HepG2 (cell line): ENCODE results near the gene FGF10. TPM values are rescaled to one million over a fixed set of nuclear protein-coding genes. Genes with fewer than 3 reads are reported as not detected.

Experiments used
- ATAC-seq: fragments of 200-7000 bp; cut with Tn5 transposase; 3 replicates; pipeline ENCODE4 v1.9.1; 2020; ENCODE audit warnings: mild to moderate bottlenecking, moderate library complexity
- BruUV-seq: library from RNA; stranded (reverse); fragments of 400-500 nt; replicated peaks from 2 replicates; lab custom pipeline; 2021; lab: Mats Ljungman, UMichigan
- CTCF ChIA-PET: fragments of 300-600 bp; formaldehyde crosslinking; extraction: SDS; loops from one replicate; lab custom pipeline; 2021; ENCODE audit warnings: low total read pairs, inconsistent platforms, low intra/inter-chr PET ratio; lab: Yijun Ruan, JAX
- POLR2A ChIA-PET: fragments of 350-600 bp; sonication (Branson Sonifier 250); formaldehyde crosslinking; loops from one replicate; lab custom pipeline; 2020; ENCODE audit warnings: antibody characterized with exemption, inconsistent platforms; lab: Yijun Ruan, JAX
- DNase-seq: peaks from one replicate; pipeline ENCODE4 v3.0.0-alpha.2; 2015; ENCODE audit warnings: low spot score
- FAIRE-seq: peaks from 3 replicates; lab custom pipeline; 2011; peaks lifted over from hg19 to GRCh38; lab: Jason Lieb, UNC
- H2AFZ ChIP-seq: one replicate; pipeline ENCODE4 v1.6.1; 2011; ENCODE audit warnings: low read length, inconsistent platforms
- H3K27ac ChIP-seq: fragments of 300-600 bp; 3 replicates; pipeline ENCODE4 v1.8.0; 2011; ENCODE audit warnings: mixed run types, mild to moderate bottlenecking, mixed read lengths, low read length, inconsistent platforms; ENCODE audit not compliant: insufficient read depth; ENCODE audit errors: extremely low read length
- H3K27me3 ChIP-seq, 2 experiments: fragments of 200-600 bp in 1 of 2; 2 replicates in 1 of 2; 3 replicates in 1 of 2; pipeline versions ENCODE4 v1.6.0 to v1.8.0; 2011; ENCODE audit warnings: low read length in 2 of 2, mild to moderate bottlenecking in 2 of 2, moderate library complexity in 2 of 2, inconsistent platforms in 1 of 2; ENCODE audit not compliant: insufficient read depth in 2 of 2, control insufficient read depth in 1 of 2
- H3K36me3 ChIP-seq, 2 experiments: fragments of 200-600 bp in 1 of 2; replicated peaks in 1 of 2; 2 replicates in 1 of 2; 3 replicates in 1 of 2; pipeline versions ENCODE4 v1.5.1 to v1.8.0; 2011; ENCODE audit warnings: low read length in 2 of 2, inconsistent platforms in 1 of 2; ENCODE audit not compliant: insufficient read depth in 2 of 2, control insufficient read depth in 1 of 2
- H3K4me1 ChIP-seq: 2 replicates; pipeline ENCODE4 v1.5.1; 2012; ENCODE audit warnings: low read length, inconsistent platforms; ENCODE audit not compliant: insufficient read depth
- H3K4me2 ChIP-seq: 2 replicates; pipeline ENCODE4 v1.6.0; 2011; ENCODE audit warnings: low read depth, low read length, inconsistent platforms
- H3K4me3 ChIP-seq, 3 experiments: fragments of 200-600 bp in 1 of 3; sonication (generic), shearing (Covaris generic) in 1 of 3; replicated peaks in 1 of 3; 2 replicates each; pipeline ENCODE4 v1.5.1; 2011 to 2016; ENCODE audit warnings: low read length in 3 of 3, inconsistent platforms in 2 of 3, low read depth in 2 of 3, mild to moderate bottlenecking in 2 of 3, control low read depth in 1 of 3, mixed read lengths in 1 of 3; ENCODE audit not compliant: insufficient read depth in 1 of 3
- H3K79me2 ChIP-seq: one replicate; pipeline ENCODE4 v1.6.1; 2011; ENCODE audit warnings: low read length, inconsistent platforms; ENCODE audit not compliant: insufficient read depth
- H3K9ac ChIP-seq: 2 replicates; pipeline ENCODE4 v1.6.0; 2011; ENCODE audit warnings: mild to moderate bottlenecking, low read depth, low read length, inconsistent platforms; ENCODE audit not compliant: insufficient read depth
- H3K9me3 ChIP-seq: 2 replicates; pipeline ENCODE4 v1.5.1; 2012; ENCODE audit warnings: mild to moderate bottlenecking, low read length
- H4K20me1 ChIP-seq: 2 replicates; pipeline ENCODE4 v1.6.0; 2011; ENCODE audit warnings: inconsistent platforms, mild to moderate bottlenecking, low read length, moderate library complexity; ENCODE audit not compliant: insufficient read depth
- ATF5 ChIP-seq: sonication (generic); formaldehyde crosslinking; IDR thresholded peaks from 2 replicates; pipeline ENCODE4 v1.4.0; 2020; ENCODE audit warnings: mild to moderate bottlenecking, low read depth, missing genetic modification reagents
- CEBPB ChIP-seq: IDR thresholded peaks from 2 replicates; pipeline ENCODE4 v1.6.1; 2011; ENCODE audit warnings: low read depth, low read length, improper control_type of control experiment, borderline replicate concordance
- CREB1 ChIP-seq, 2 experiments: fragments of 450-650 bp in 1 of 2; IDR thresholded peaks; 2 replicates each; pipeline ENCODE4 v1.6.1; 2016 to 2017; ENCODE audit warnings: control low read depth in 1 of 2, mild to moderate bottlenecking in 1 of 2, missing compliant biosample characterization in 1 of 2, missing genetic modification characterization in 1 of 2
- DBP ChIP-seq: sonication (generic); formaldehyde crosslinking; IDR thresholded peaks from 2 replicates; pipeline ENCODE4 v1.4.0; 2020; ENCODE audit warnings: missing genetic modification reagents; ENCODE audit errors: not compliant biosample characterization
- EZH2 ChIP-seq: conservative IDR thresholded peaks from 2 replicates; pipeline ENCODE4 v1.6.1; 2012; ENCODE audit warnings: mild to moderate bottlenecking, low read depth, low read length, moderate library complexity
- FOXP1 ChIP-seq, 2 experiments: fragments of 450-650 bp in 1 of 2; IDR thresholded peaks; 2 replicates each; pipeline ENCODE4 v1.6.1; 2017 to 2018; ENCODE audit warnings: antibody characterized with exemption in 1 of 2
- HOXA7 ChIP-seq: sonication (generic); formaldehyde crosslinking; IDR thresholded peaks from 2 replicates; pipeline ENCODE4 v1.8.1; 2022; ENCODE audit warnings: mild to moderate bottlenecking, missing genetic modification reagents, moderate library complexity
- KDM5B ChIP-seq: sonication (generic); formaldehyde crosslinking; IDR thresholded peaks from 2 replicates; pipeline ENCODE4 v1.4.0; 2020; ENCODE audit warnings: missing genetic modification reagents, mild to moderate bottlenecking, borderline replicate concordance
- MAFF ChIP-seq: IDR thresholded peaks from 2 replicates; pipeline ENCODE4 v1.6.1; 2011; ENCODE audit warnings: low read depth, low read length, improper control_type of control experiment
- MAZ ChIP-seq, 2 experiments: sonication (generic) in 1 of 2; formaldehyde crosslinking in 1 of 2; IDR thresholded peaks; 2 replicates each; pipeline versions ENCODE4 v1.5.0 to v1.6.1; 2012 to 2020; ENCODE audit warnings: low read depth in 2 of 2, mild to moderate bottlenecking in 2 of 2, borderline replicate concordance in 1 of 2, improper control_type of control experiment in 1 of 2, low read length in 1 of 2, missing genetic modification reagents in 1 of 2, moderate library complexity in 1 of 2
- MYC ChIP-seq: sonication (generic); formaldehyde crosslinking; IDR thresholded peaks from 2 replicates; pipeline ENCODE4 v1.9.0; 2021; ENCODE audit warnings: missing genetic modification reagents, borderline replicate concordance
- NCOA5 ChIP-seq: sonication (generic); formaldehyde crosslinking; IDR thresholded peaks from 2 replicates; pipeline ENCODE4 v1.4.0; 2020; ENCODE audit warnings: missing genetic modification reagents
- POGZ ChIP-seq: sonication (generic); formaldehyde crosslinking; IDR thresholded peaks from 2 replicates; pipeline ENCODE4 v1.4.0; 2020; ENCODE audit warnings: mild to moderate bottlenecking, missing genetic modification reagents
- SRF ChIP-seq: IDR thresholded peaks from 2 replicates; pipeline ENCODE4 v1.6.1; 2011; ENCODE audit warnings: mild to moderate bottlenecking, low read depth, low read length, moderate library complexity
- TFE3 ChIP-seq: IDR thresholded peaks from 2 replicates; pipeline ENCODE4 v1.6.1; 2016
- ZFP82 ChIP-seq: sonication (generic); formaldehyde crosslinking; IDR thresholded peaks from 2 replicates; pipeline ENCODE4 v1.5.1; 2020; ENCODE audit warnings: mild to moderate bottlenecking, missing genetic modification reagents, borderline replicate concordance
- ZNF207 ChIP-seq: fragments of 450-650 bp; IDR thresholded peaks from 2 replicates; pipeline ENCODE4 v1.6.1; 2016; ENCODE audit warnings: antibody characterized with exemption, borderline replicate concordance
- ZNF33A ChIP-seq: sonication (generic); formaldehyde crosslinking; IDR thresholded peaks from 2 replicates; pipeline ENCODE4 v1.5.1; 2020; ENCODE audit warnings: missing genetic modification reagents, mild to moderate bottlenecking, moderate library complexity, borderline replicate concordance
- ZNF549 ChIP-seq: sonication (generic); formaldehyde crosslinking; IDR thresholded peaks from 2 replicates; pipeline ENCODE4 v1.5.0; 2020; ENCODE audit warnings: missing genetic modification reagents
- ZNF83 ChIP-seq: sonication (generic); formaldehyde crosslinking; IDR thresholded peaks from 2 replicates; pipeline ENCODE4 v1.4.0; 2020; ENCODE audit warnings: missing genetic modification reagents, mild to moderate bottlenecking, borderline replicate concordance
- ZSCAN30 ChIP-seq: sonication (generic); formaldehyde crosslinking; IDR thresholded peaks from 2 replicates; pipeline ENCODE4 v1.5.0; 2020; ENCODE audit warnings: mild to moderate bottlenecking, missing genetic modification reagents
- in situ Hi-C: cut with HindIII; loops from 2 replicates; pipeline ENCODE4 v1.10.0; 2017; ENCODE audit warnings: low pct_unique_long_range_greater_than_20kb; ENCODE audit not compliant: extremely low pct_ligation_motif_present
- intact Hi-C: fragments of 100-400 bp; cut with micrococcal nuclease; formaldehyde crosslinking; loops from one replicate; pipeline ENCODE4 v1.10.0; 2022; ENCODE audit not compliant: unreplicated experiment
- polyA plus RNA-seq, 8 experiments: library from polyadenylated mRNA; depleted of rRNA in 3 of 8; stranded (reverse) in 7 of 8; unstranded in 1 of 8; fragments of >200 nt; fragmentation: Illumina TruSeq in 4 of 8; extraction: Trizol in 4 of 8; gene quantifications; 2 replicates each; pipeline versions ENCODE4 v1.2.1 to v1.2.3, GENCODE V29; 2011 to 2016; ENCODE audit warnings: low read depth in 4 of 8, missing spikeins in 1 of 8, mixed read lengths in 1 of 8; ENCODE audit not compliant: insufficient read depth in 1 of 8
- total RNA-seq, 5 experiments: library from RNA; depleted of rRNA; stranded (reverse); fragments of >200 nt; fragmentation: Illumina TruSeq; extraction: Trizol; gene quantifications; 2 replicates each; pipeline ENCODE4 v1.2.3, GENCODE V29; 2016; ENCODE audit warnings: low read depth in 1 of 5

FGF10 gene
- total and polyA plus RNA-seq, 2 of the 13 experiments (the other 11 are each of a cell fraction or from before 2014, with no cell fraction given), result not detected

- TF ChIP-seq MAZ (IDR thresholded peaks at IDR 0.05; ENCODE audit: borderline replicate concordance, low read depth, low read length), result no peak
- no peak for TF ChIP-seq MAZ (CRISPR knock-in tag; IDR thresholded peaks at IDR 0.05; ENCODE audit: low read depth)
- TF ChIP-seq ZNF83 (CRISPR knock-in tag), result no peak
- TF ChIP-seq POGZ (CRISPR knock-in tag), result no peak
- TF ChIP-seq TFE3, result no peak
- TF ChIP-seq MAFF, result peak; percentile 67
- no peak for TF ChIP-seq ZNF33A
- no peak for TF ChIP-seq CEBPB
- no peak for TF ChIP-seq ZNF207
These were observed 27.7 kb downstream of the FGF10 start (continued) for GRCh38 chr5:44361342-44362001.

- H3K9me3 ChIP-seq, result no peaks in the 10 kb centered on the region
- H3K4me1 ChIP-seq, result no peaks in the 10 kb centered on the region
- H3K4me3 ChIP-seq, result no peak overlapping the region
- BruUV-seq, result no TSS peak
- H3K36me3 ChIP-seq, result no peaks in the 10 kb centered on the region
- H3K9ac ChIP-seq, result no peak overlapping the region
- no peaks in the 10 kb centered on the region for H3K27me3 ChIP-seq
- DNase-seq (no peak), FAIRE-seq (no peak), ATAC-seq (no peak)
- CTCF ChIA-PET, result no interaction called here
- H2AFZ ChIP-seq, result no peak overlapping the region
- H3K27ac ChIP-seq, result no peak overlapping the region
- intact Hi-C loops (no loop called here), in situ Hi-C loops (no loop called here)
- no peaks in the 10 kb centered on the region for H4K20me1 ChIP-seq
- POLR2A ChIA-PET, result no interaction called here
- no peaks in the 10 kb centered on the region for H3K79me2 ChIP-seq
- no peak overlapping the region for H3K4me2 ChIP-seq
- TF ChIP-seq NCOA5 (CRISPR knock-in tag) (no peak), ZSCAN30 (no peak), ATF5 (CRISPR knock-in tag) (no peak), SRF (no peak), EZH2 (no peak), CREB1 (IDR thresholded peaks at IDR 0.05) (no peak), CREB1 (CRISPR knock-in tag; IDR thresholded peaks at IDR 0.05) (no peak), FOXP1 (IDR thresholded peaks at IDR 0.05) (no peak), FOXP1 (CRISPR knock-in tag; IDR thresholded peaks at IDR 0.05) (no peak), DBP (CRISPR knock-in tag) (no peak), KDM5B (CRISPR knock-in tag) (no peak), ZFP82 (CRISPR knock-in tag) (no peak), MYC (CRISPR knock-in tag) (no peak), ZNF549 (CRISPR knock-in tag) (no peak), HOXA7 (CRISPR knock-in tag) (no peak)
These were observed 28.3 kb downstream of the FGF10 start for GRCh38 chr5:44360919-44361318.
